Glutamatergic neuron (in vitro differentiated cells): ENCODE measurements around the gene KCNE5. TPM values are rescaled to one million over a fixed set of nuclear protein-coding genes. Genes with fewer than 3 reads are reported as not detected.
"Not testable (repeated sequence)": the region's sequence is repeated elsewhere in the genome, so short reads cannot be mapped to it uniquely, and the experiment has no call there.

ENCODE experiments used
- DNase-seq: peaks from one replicate; pipeline ENCODE4 v3.0.0; 2022
- H3K27ac Mint-ChIP-seq: one replicate; pipeline ENCODE4 v1.8.0; 2020; ENCODE audit warnings: mild to moderate bottlenecking, mixed read lengths, inconsistent platforms; ENCODE audit not compliant: unreplicated experiment
- H3K27me3 Mint-ChIP-seq: one replicate; pipeline ENCODE4 v1.8.0; 2020; ENCODE audit warnings: mild to moderate bottlenecking, moderate library complexity, mixed read lengths, inconsistent platforms; ENCODE audit not compliant: unreplicated experiment
- H3K36me3 Mint-ChIP-seq: one replicate; pipeline ENCODE4 v1.8.0; 2020; ENCODE audit warnings: mild to moderate bottlenecking, mixed read lengths, inconsistent platforms; ENCODE audit not compliant: unreplicated experiment
- H3K4me1 Mint-ChIP-seq: one replicate; pipeline ENCODE4 v1.8.0; 2020; ENCODE audit warnings: mild to moderate bottlenecking, low read depth, mixed read lengths, inconsistent platforms; ENCODE audit not compliant: unreplicated experiment
- H3K4me3 Mint-ChIP-seq: one replicate; pipeline ENCODE4 v1.8.0; 2020; ENCODE audit warnings: mild to moderate bottlenecking, mixed read lengths, inconsistent platforms; ENCODE audit not compliant: unreplicated experiment
- H3K9me3 Mint-ChIP-seq: one replicate; pipeline ENCODE4 v1.8.0; 2020; ENCODE audit warnings: mild to moderate bottlenecking, moderate library complexity, mixed read lengths, inconsistent platforms; ENCODE audit not compliant: unreplicated experiment
- total RNA-seq: library from RNA; stranded (reverse); fragmentation: NEBNext Ultra II Directional; extraction: Animal tissue kit (Norgen Biotek cat#: 25700); gene quantifications from one replicate; pipeline ENCODE4 v1.2.1, GENCODE V29; 2021; ENCODE audit not compliant: unreplicated experiment
- TF ChIP-seq, protein P1 (sequence below): fragments of 200-600 bp; sonication (generic); IDR thresholded peaks from one replicate; pipeline ENCODE4 v1.5.0; 2021; ENCODE audit not compliant: partially characterized antibody, unreplicated experiment

The KCNE5 gene
- total RNA-seq, 1 donor from 2014 or later = 1.6 TPM

DNA sequence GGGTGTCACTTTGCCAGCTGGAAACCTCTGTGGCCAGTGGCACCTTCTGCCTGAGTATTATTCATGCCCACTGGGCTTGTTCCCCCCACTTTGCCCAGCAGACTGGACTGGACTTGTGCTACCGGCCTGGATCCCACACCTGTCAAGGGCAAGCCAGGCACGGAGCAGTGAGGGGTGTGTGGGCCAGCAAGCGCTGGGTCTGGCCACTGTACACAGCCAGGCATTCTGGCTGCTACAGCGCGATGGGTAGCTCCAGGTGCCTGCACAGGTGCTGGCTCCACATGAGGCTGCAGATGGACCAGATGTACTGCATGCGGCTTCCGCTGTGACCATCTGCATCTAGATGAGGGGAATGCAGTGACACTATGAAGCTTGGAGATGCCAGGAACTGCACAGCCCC, 39.5 kb downstream of the KCNE5 start:
- Mint-ChIP-seq H3K9me3 (no peaks in the 10 kb centered on the region), H3K27ac (no peak overlapping the region), H3K27me3 (no peaks in the 10 kb centered on the region), H3K4me3 (no peak overlapping the region), H3K4me1 (no peaks in the 10 kb centered on the region), H3K36me3 (no peaks in the 10 kb centered on the region)
- DNase-seq = no peak
- TF ChIP-seq, protein P1, sequence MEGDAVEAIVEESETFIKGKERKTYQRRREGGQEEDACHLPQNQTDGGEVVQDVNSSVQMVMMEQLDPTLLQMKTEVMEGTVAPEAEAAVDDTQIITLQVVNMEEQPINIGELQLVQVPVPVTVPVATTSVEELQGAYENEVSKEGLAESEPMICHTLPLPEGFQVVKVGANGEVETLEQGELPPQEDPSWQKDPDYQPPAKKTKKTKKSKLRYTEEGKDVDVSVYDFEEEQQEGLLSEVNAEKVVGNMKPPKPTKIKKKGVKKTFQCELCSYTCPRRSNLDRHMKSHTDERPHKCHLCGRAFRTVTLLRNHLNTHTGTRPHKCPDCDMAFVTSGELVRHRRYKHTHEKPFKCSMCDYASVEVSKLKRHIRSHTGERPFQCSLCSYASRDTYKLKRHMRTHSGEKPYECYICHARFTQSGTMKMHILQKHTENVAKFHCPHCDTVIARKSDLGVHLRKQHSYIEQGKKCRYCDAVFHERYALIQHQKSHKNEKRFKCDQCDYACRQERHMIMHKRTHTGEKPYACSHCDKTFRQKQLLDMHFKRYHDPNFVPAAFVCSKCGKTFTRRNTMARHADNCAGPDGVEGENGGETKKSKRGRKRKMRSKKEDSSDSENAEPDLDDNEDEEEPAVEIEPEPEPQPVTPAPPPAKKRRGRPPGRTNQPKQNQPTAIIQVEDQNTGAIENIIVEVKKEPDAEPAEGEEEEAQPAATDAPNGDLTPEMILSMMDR = no peak

DNA sequence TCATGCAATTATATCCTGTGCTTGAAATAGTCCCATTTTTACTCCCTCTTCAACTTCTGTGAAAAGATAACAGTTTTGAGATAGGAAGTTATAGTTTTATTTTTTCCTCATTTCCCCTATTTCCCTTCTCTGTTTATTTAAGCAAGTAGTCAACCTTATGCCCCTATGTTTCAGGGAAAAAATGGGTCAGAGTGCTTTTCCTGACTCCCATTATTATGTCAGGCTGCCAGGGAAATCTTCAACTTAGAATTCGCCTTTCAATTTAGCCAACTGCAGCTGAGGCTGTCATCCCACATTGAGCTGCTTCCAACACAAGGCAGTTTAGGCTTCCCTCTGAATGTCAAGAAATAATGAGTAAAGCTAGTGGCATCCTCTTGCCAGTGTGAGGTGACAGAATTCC, 46.1 kb downstream of the KCNE5 start:
- TF ChIP-seq, protein P1 = no peak
- Mint-ChIP-seq H3K36me3 (no peaks in the 10 kb centered on the region), H3K27ac (no peak overlapping the region), H3K4me3 (no peak overlapping the region), H3K27me3 (no peaks in the 10 kb centered on the region), H3K4me1 (no peaks in the 10 kb centered on the region), H3K9me3 (no peaks in the 10 kb centered on the region)
- no peak for DNase-seq

DNA sequence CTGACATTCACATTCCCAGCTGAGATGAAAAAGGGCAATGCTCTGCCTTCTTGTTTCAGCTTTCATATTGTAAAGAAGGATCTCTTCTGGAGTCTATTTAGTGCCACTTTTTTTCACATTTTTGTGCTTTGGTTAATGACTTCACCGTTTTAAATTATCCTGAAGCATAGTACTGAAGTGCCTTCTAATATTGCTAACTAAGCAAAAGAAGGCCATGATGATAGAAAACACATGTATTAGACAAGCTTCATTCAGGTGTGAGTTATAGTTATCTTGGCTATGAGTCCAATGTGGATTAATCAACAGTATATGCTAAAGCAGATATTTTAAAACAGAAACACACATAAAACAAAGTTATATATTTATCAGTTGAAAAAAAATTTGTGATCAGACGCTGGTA, 47.9 kb downstream of the KCNE5 start:
- TF ChIP-seq, protein P1 = no peak
- DNase-seq = no peak
- Mint-ChIP-seq H3K4me3 (no peak overlapping the region), H3K4me1 (no peaks in the 10 kb centered on the region), H3K27ac (no peak overlapping the region), H3K9me3 (no peaks in the 10 kb centered on the region), H3K36me3 (no peaks in the 10 kb centered on the region), H3K27me3 (no peaks in the 10 kb centered on the region)

DNA sequence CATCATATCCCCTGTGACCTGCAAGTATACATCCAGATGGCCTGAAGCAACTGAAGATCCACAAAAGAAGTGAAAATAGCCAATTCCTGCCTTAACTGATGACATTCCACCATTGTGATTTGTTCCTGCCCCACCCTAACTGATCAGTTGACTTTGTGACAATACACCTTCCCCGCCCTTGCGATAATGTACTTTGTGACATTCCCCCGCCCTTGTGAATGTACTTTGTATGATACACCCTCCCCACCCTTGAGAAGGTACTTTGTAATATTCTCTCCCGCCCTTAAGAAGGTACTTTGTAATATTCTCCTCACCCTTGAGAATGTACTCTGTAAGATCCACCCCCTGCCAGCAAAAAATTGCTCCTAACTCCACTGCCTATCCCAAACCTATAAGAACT, 48.9 kb downstream of the KCNE5 start:
- not testable (repeated sequence) for H3K27me3 Mint-ChIP-seq, DNase-seq, H3K9me3 Mint-ChIP-seq, H3K4me1 Mint-ChIP-seq, H3K27ac Mint-ChIP-seq, H3K4me3 Mint-ChIP-seq, H3K36me3 Mint-ChIP-seq

Other genes with a start within 250 kb of the KCNE5 start
- not detected for gene GUCY2F, start 143.1 kb downstream of the KCNE5 start, total RNA-seq
- 2.7 TPM for gene NXT2, start 88.3 kb downstream of the KCNE5 start, total RNA-seq
- 77.9 TPM for gene ACSL4, start 108.1 kb upstream of the KCNE5 start, total RNA-seq